SK-N-MC (cell line): ENCODE data around the gene AIF1.
A peak's percentile ranks its signal among the peaks of the same experiment; 100 is the strongest.

Experiments used
- EZH2 ChIP-seq: fragments of 200-600 bp; sonication (generic); IDR thresholded peaks from one replicate; pipeline ENCODE4 v1.6.1; 2017; ENCODE audit warnings: antibody characterized with exemption
- FOXP2 ChIP-seq: optimal IDR thresholded peaks from 2 replicates; pipeline ENCODE3; 2011; ENCODE audit warnings: mild to moderate bottlenecking, moderate library complexity; ENCODE audit not compliant: insufficient read depth; ENCODE audit errors: extremely low read length, control extremely low read depth
- POLR2AphosphoS5 ChIP-seq: IDR thresholded peaks from 2 replicates; pipeline ENCODE4 v1.6.1; 2012; ENCODE audit warnings: mild to moderate bottlenecking, low read depth, low read length, borderline replicate concordance

DNA sequence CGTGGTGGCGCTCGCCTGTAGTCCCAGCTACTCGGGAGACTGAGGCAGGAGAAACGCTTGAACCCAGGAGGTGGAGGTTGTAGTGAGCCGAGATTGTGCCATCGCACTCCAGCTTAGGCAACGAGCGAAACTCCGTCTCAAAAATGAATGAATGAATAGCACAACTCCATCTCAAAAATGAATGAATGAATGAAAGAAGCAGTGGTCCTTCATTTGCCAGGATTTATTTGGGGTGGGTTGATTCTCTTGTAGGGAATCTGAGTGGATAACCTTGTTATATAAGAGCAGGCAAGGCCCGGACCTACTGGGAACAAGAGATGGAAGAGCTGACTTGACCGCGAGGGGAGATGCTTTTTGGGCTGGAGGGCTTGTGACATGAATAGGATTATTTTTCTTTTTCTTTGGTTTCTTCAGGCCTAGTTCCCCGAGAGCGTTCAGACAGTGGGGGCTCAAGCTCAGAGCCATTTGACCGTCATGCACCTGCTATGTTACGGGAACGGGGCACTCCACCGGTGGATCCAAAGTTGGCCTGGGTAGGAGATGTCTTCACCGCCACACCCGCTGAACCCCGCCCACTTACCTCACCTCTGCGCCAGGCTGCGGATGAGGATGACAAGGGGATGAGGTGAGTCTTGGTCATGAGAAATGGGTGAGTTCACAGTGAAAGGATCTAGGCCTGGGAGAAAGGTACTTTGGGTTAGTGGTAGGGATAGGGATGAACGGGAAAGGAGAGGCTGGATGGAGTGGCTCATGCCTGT is 15.3 kb downstream of the AIF1 start:
- TF ChIP-seq POLR2AphosphoS5 (0 out of 2 replicates have a peak, but pooled peaks have one; percentile 13), EZH2 (no peak), FOXP2 (no peak)
